Measurements from ENCODE around the gene CCDC167.
A peak's percentile ranks its signal among the peaks of the same experiment; 100 is the strongest.

Gene CCDC167

GRCh38 chr6:37499433-37500293 is at the start of gene CCDC167:
CCDC167 (minus strand) TSS chr6:37499893; CDS start chr6:37499863, 30 bp downstream.
- peak; percentile 95 for DNase-seq

GRCh38 chr6:37549154-37549553 is 49.5 kb upstream of the CCDC167 start:
- no peak for DNase-seq

- DNase-seq = no peak
These were observed 48.5 kb upstream of the CCDC167 start for GRCh38 chr6:37548067-37548674.

DNA sequence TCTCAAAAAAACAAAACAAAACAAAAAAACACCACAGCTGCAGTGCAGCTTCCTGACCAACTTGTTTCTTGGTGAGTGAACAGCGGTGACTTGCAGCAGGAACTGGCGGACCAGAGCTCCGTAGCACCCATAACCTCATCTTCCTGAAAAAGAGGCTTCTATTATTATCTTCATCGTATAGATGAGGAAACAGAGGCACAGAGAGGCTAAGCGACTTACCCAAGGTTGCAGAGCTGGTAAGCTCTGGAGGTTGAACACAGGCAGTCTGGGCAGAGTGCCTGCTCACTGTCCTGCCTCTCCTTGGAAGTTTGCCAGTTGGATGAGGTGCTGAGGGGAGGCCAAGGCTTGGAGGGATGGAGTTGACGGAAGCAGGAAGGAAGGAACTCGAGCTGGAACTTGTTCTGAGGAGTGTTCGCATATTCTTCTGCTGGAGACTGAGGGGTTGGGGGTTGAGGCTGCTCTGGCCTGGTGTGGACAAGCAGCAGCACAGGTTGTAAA is 47.9 kb upstream of the CCDC167 start:
- DNase-seq = no peak

- DNase-seq = no peak
These were observed 46.6 kb upstream of the CCDC167 start for GRCh38 chr6:37546141-37546871.

DNA sequence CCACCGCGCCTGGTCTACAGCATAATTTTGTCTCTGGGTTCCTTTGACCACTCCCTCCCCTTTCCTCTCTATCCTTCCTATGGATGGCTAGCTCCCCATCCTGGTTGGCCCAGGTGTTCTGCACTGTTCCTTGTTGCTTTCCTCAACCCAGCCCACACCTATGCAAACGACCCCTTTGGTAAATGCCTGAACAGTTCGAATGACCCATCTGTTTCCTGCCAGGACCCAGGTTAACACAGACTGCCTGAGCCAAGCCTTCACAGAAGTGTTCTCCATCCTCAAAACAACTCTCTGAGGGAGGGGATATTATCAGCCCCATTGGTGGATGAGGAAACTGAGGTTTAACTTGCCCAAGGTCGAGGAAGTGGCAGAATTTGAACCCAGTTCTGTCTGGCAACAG is 44.8 kb upstream of the CCDC167 start:
- DNase-seq = no peak

- DNase-seq = no peak
These were observed 43.7 kb upstream of the CCDC167 start for GRCh38 chr6:37543361-37543760.

DNA sequence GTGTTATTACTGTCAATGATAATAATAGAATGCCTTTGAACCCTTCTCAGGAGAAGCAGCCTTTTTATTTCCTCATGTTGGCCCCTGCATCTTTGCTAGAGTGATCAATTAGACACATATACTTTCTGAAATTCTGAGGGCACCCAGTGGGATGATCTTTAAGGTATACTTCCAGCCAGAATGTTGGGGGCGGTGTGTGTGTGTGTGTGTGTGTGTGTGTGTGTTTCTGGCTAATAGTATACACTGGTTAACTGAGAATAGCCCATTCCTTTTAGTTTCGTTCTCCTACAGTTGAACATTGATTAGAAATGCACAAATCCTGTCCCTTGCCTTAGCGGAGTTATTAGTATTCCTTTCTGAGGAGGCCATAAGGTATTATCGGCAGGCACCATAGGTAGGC is 41.7 kb upstream of the CCDC167 start:
- DNase-seq = no peak

DNA sequence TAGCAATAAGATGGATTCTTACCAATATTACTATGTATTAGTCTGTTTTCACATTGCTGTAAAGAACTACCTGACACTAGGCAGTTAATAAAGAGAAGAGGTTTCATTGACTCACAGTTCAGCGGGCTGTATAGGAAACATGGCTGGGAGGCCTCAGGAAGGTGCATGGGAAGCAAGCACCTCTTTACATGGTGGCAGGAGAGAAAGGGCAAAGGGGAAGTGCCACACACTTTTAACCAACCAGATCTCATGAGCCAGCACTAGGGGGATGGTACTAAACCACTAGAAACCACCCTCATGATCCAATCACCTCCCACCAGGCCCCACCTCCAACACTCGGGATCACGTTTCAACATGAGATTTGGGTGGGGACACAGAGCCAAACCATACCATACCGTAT is 40.7 kb upstream of the CCDC167 start:
- DNase-seq = no peak

GRCh38 chr6:37540029-37540352 is 40.3 kb upstream of the CCDC167 start:
- peak; percentile 16 for DNase-seq

DNA sequence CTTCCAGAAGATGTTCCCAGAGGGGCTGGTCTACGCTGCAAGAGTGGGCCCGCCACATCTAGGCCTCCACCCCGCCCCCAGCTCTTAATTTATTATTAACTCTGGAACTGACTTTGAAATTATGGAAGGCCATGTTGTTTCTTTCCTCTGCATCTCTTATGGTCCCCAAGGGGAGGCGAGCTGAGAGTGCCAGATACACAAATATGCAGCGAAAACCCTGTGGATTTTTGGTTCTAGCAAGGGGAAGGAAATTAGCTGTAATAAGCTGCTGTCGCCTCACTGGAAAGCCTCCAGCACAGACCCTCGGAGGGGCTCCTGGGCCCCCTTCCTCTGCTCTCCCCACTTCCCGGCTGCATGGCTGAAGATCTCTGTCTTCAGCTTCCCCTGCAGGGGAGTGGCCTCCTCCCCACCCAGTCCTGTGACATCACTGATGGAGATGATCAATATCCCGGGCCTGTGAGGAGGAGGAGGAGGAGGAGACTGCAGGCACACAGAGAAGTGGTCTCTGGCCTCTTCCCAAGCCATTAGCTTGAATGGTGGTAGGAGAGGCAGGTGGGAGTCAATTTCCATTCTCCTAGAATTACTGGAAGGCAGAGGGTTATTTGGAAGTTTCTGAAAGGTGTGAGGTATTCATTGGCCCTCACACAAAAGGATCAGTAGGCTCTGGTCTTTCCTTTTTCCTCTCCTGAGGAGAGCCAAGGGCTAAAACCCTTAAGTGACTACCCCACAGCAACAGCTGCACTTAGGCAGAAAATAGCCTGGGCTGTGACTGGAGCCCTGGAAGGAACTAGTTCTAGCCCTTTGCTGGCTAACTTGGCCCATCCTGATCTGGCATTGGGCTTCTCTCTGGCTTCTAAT is 39.7 kb upstream of the CCDC167 start:
- DNase-seq = no peak

GRCh38 chr6:37538107-37538506 is 38.4 kb upstream of the CCDC167 start:
- DNase-seq = peak; percentile 15

- no peak for DNase-seq
These were observed 37.9 kb upstream of the CCDC167 start for GRCh38 chr6:37537548-37537947.

GRCh38 chr6:37536491-37537190 is 36.9 kb upstream of the CCDC167 start:
- no peak for DNase-seq

DNA sequence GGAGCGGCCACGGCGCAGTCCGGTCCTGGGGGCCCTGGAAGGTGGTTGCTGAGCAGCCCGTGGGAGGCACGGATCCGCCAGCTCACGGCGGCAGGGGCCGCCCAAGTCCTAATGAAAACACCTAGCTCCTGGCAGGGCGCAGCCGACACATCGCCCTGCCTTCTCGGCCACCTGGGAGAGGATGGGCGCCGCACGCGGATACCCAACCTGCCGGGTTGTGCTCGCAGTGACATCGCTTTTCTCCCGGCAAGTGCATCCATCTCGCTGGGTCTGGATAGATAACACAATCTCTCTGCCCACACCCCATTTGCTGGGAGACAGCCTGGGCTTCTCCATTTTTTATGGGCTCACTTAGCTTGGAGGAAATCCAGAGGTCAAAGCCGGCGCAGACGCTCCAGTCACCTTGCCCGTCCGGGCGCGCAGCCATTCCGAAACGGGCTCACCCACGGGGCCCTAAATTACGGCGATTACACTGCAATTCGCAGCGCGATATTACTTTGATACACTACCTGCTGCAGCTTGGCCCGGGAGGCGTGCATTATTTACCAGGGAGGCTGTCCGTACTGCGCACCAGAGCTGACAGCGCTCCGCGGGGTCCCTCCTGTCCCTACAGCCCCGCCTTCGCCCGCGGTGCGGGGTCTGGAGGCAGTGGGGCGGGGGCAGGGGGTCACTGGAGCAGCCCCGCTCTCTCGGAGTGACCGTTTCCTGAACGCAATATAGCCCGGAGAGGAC is 36.2 kb upstream of the CCDC167 start:
- no peak for DNase-seq

- DNase-seq = no peak
These were observed 35.7 kb upstream of the CCDC167 start for GRCh38 chr6:37535428-37535758.

- DNase-seq = no peak
These were observed 35.2 kb upstream of the CCDC167 start for GRCh38 chr6:37534893-37535292.

GRCh38 chr6:37532122-37532521 is 32.4 kb upstream of the CCDC167 start:
- no peak for DNase-seq

- no peak for DNase-seq
These were observed 31.8 kb upstream of the CCDC167 start for GRCh38 chr6:37531437-37532036.

DNA sequence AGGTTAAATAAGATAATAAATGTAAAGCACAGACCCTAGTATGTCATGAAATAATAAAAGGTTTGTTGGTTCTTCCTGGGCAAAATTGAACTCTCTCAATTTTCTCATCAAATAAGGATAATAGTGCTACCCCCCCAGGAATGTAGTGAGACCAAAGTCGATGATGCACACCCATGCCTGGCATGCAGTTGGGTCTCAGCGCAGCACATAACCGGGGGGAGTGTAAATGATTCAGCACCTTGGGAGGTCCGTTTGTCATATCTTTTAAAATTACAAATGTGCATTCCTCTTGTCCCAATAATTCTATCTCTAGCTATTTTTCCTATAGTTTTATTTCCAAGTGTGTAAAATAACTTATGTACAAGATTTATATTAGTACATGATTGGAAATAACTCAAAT is 31.3 kb upstream of the CCDC167 start:
- DNase-seq = peak; percentile 61

GRCh38 chr6:37530297-37530696 is 30.6 kb upstream of the CCDC167 start:
- no peak for DNase-seq

All from HCEC 1CT (cell line).